ENCODE measurements around the gene CTAGE1. TPM values are rescaled to one million over a fixed set of nuclear protein-coding genes. Genes with fewer than 3 reads are reported as not detected.

CTAGE1 gene
- total and polyA plus RNA-seq, 2 donors (not counting 1 experiment from before 2014, with no cell fraction given) = under 0.01 TPM; not detected in 1

GRCh38 chr18:22412176-22412911 lies 5.4 kb downstream of the CTAGE1 start:
- no peak for TF ChIP-seq CTCF (conservative IDR thresholded peaks at IDR 0.05 in 1 of 2, IDR thresholded peaks at IDR 0.05 in 1 of 2; ENCODE audit: low read depth in 1 of 2, low read length in 2 of 2)
- no peak for TF ChIP-seq EZH2 (IDR thresholded peaks at IDR 0.05; ENCODE audit: low read length, missing control alignments)
- Histone ChIP-seq H2AFZ (ENCODE audit: low read length) (no peak overlapping the region), H3K27me3 (ENCODE audit: control insufficient read depth, insufficient read depth, low read length) (peaks cover 2% of the 10 kb centered on the region), H3K27ac (ENCODE audit: insufficient read depth, low read length) (no peak overlapping the region), H3K9ac (ENCODE audit: insufficient read depth, low read length) (no peak overlapping the region), H3K4me2 (ENCODE audit: extremely low read depth, insufficient read depth, low read length) (no peak overlapping the region), H3K36me3 (ENCODE audit: control insufficient read depth, insufficient read depth, low read length) (no peaks in the 10 kb centered on the region), H3K4me3 (replicated peaks in 1 of 4; ENCODE audit: control extremely low read depth in 1 of 4, insufficient read depth in 1 of 4, low read depth in 3 of 4, low read length in 4 of 4) (no peak overlapping the region), H3K9me3 (ENCODE audit: control insufficient read depth, insufficient read depth, low read depth, low read length) (no peaks in the 10 kb centered on the region), H4K20me1 (ENCODE audit: control insufficient read depth, extremely low read depth, insufficient read depth, low read length) (no peaks in the 10 kb centered on the region), H3K79me2 (ENCODE audit: control insufficient read depth, insufficient read depth, low read length) (no peaks in the 10 kb centered on the region), H3K4me1 (ENCODE audit: control insufficient read depth, extremely low read depth, insufficient read depth, low read length) (no peaks in the 10 kb centered on the region)
- DNase-seq (ENCODE audit: low read depth in 2 of 2) = peak; percentile 71 to 89

- H3K4me3 ChIP-seq (replicated peaks in 1 of 4; ENCODE audit: control extremely low read depth in 1 of 4, insufficient read depth in 1 of 4, low read depth in 3 of 4, low read length in 4 of 4) = no peak overlapping the region
- no peak overlapping the region for H2AFZ ChIP-seq (ENCODE audit: low read length)
- no peaks in the 10 kb centered on the region for H4K20me1 ChIP-seq (ENCODE audit: control insufficient read depth, extremely low read depth, insufficient read depth, low read length)
Observed at GRCh38 chr18:22411446-22411845, 6.3 kb downstream of the CTAGE1 start.

GRCh38 chr18:22410126-22410525 lies 7.6 kb downstream of the CTAGE1 start:
- TF ChIP-seq CTCF (conservative IDR thresholded peaks at IDR 0.05 in 1 of 2, IDR thresholded peaks at IDR 0.05 in 1 of 2; ENCODE audit: low read depth in 1 of 2, low read length in 2 of 2) (no peak), EZH2 (IDR thresholded peaks at IDR 0.05; ENCODE audit: low read length, missing control alignments) (no peak)
- H3K4me1 ChIP-seq (ENCODE audit: control insufficient read depth, extremely low read depth, insufficient read depth, low read length) = no peaks in the 10 kb centered on the region
- DNase-seq (ENCODE audit: low read depth in 2 of 2) = peak in 1 of 2 donors; percentile 3
- no peak overlapping the region for H3K4me3 ChIP-seq (replicated peaks in 1 of 4; ENCODE audit: control extremely low read depth in 1 of 4, insufficient read depth in 1 of 4, low read depth in 3 of 4, low read length in 4 of 4)
- H3K36me3 ChIP-seq (ENCODE audit: control insufficient read depth, insufficient read depth, low read length) = no peaks in the 10 kb centered on the region
- H3K9me3 ChIP-seq (ENCODE audit: control insufficient read depth, insufficient read depth, low read depth, low read length) = no peaks in the 10 kb centered on the region
- H3K9ac ChIP-seq (ENCODE audit: insufficient read depth, low read length) = no peak overlapping the region
- no peak overlapping the region for H3K4me2 ChIP-seq (ENCODE audit: extremely low read depth, insufficient read depth, low read length)
- no peak overlapping the region for H3K27ac ChIP-seq (ENCODE audit: insufficient read depth, low read length)
- H2AFZ ChIP-seq (ENCODE audit: low read length) = no peak overlapping the region
- H3K79me2 ChIP-seq (ENCODE audit: control insufficient read depth, insufficient read depth, low read length) = no peaks in the 10 kb centered on the region
- H3K27me3 ChIP-seq (ENCODE audit: control insufficient read depth, insufficient read depth, low read length) = peaks cover 2% of the 10 kb centered on the region
- no peaks in the 10 kb centered on the region for H4K20me1 ChIP-seq (ENCODE audit: control insufficient read depth, extremely low read depth, insufficient read depth, low read length)

More at GRCh38 chr18:22411446-22411845, 6.3 kb downstream of the CTAGE1 start:
- H3K36me3 ChIP-seq (ENCODE audit: control insufficient read depth, insufficient read depth, low read length) = no peaks in the 10 kb centered on the region
- no peaks in the 10 kb centered on the region for H3K79me2 ChIP-seq (ENCODE audit: control insufficient read depth, insufficient read depth, low read length)
- peak in 1 of 2 donors; percentile 67 for DNase-seq (ENCODE audit: low read depth in 2 of 2)
- H3K27ac ChIP-seq (ENCODE audit: insufficient read depth, low read length) = no peak overlapping the region
- no peak overlapping the region for H3K4me2 ChIP-seq (ENCODE audit: extremely low read depth, insufficient read depth, low read length)
- H3K4me1 ChIP-seq (ENCODE audit: control insufficient read depth, extremely low read depth, insufficient read depth, low read length) = no peaks in the 10 kb centered on the region
- H3K9me3 ChIP-seq (ENCODE audit: control insufficient read depth, insufficient read depth, low read depth, low read length) = no peaks in the 10 kb centered on the region
- no peak overlapping the region for H3K9ac ChIP-seq (ENCODE audit: insufficient read depth, low read length)
- TF ChIP-seq CTCF (conservative IDR thresholded peaks at IDR 0.05 in 1 of 2, IDR thresholded peaks at IDR 0.05 in 1 of 2; ENCODE audit: low read depth in 1 of 2, low read length in 2 of 2) (no peak), EZH2 (IDR thresholded peaks at IDR 0.05; ENCODE audit: low read length, missing control alignments) (no peak)
- peaks cover 2% of the 10 kb centered on the region for H3K27me3 ChIP-seq (ENCODE audit: control insufficient read depth, insufficient read depth, low read length)
